BLaER1 (cell line): Measurements from ENCODE around the gene LMTK3.

Source experiments
- H3K27ac ChIP-seq: shearing (Covaris generic); formaldehyde crosslinking; 2 replicates; pipeline ENCODE4 v1.8.1; 2022
- H3K27me3 ChIP-seq: shearing (Covaris generic); formaldehyde crosslinking; 2 replicates; pipeline ENCODE4 v1.8.1; 2022
- H3K36me3 ChIP-seq: shearing (Covaris generic); formaldehyde crosslinking; 2 replicates; pipeline ENCODE4 v1.8.1; 2022
- H3K4me1 ChIP-seq: shearing (Covaris generic); formaldehyde crosslinking; 2 replicates; pipeline ENCODE4 v1.8.1; 2022
- H3K4me2 ChIP-seq: shearing (Covaris generic); formaldehyde crosslinking; 2 replicates; pipeline ENCODE4 v1.8.1; 2022
- H3K4me3 ChIP-seq: shearing (Covaris generic); formaldehyde crosslinking; 2 replicates; pipeline ENCODE4 v1.8.1; 2022
- H3K9ac ChIP-seq: shearing (Covaris generic); formaldehyde crosslinking; 2 replicates; pipeline ENCODE4 v1.8.1; 2022
- H3K9me3 ChIP-seq: shearing (Covaris generic); formaldehyde crosslinking; 2 replicates; pipeline ENCODE4 v1.8.1; 2022
- H4K20me1 ChIP-seq: shearing (Covaris generic); formaldehyde crosslinking; 2 replicates; pipeline ENCODE4 v1.8.1; 2022
- Cebpa-rat ChIP-seq: shearing (Covaris generic); IDR thresholded peaks from 2 replicates; pipeline ENCODE4 v1.8.1; 2022

The LMTK3 gene

DNA sequence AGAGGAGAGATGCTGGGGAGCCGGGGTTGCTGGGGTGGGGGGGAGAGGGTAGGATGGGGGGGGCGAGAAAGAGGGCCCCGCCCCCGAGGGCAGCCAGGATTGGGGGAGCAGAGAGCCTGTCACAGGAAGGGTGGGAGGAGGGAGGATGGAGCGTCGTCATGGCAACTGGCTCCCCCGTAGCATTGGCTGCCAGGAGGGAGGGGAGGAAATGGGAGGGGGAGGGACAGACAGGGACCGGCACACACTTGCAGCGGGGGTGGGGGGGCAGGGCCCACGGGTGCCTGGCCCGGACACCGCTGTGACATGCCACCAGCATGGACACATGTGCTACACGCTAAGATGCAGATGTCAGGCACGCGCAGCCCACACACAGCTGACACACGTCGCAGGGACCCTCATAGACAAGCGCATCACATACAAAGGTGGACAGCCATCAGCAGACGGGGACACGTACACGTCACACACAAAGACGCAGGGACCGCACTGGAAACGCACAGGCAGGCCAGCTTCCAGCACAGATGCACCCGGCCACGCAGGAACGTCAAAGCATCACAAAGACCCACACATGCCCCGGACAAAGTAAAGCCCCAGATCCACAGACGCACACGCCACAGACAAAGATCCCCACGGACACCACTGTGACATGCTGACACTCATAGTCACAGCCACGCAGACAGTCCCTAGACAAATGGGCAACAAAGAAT lies at the start of gene LMTK3:
LMTK3 (minus strand) TSS at position 36 of the 704 bp plus-strand sequence. CDS start 259 bp downstream, outside the sequence.
- H3K4me1 ChIP-seq, result peaks cover 39% of the 10 kb centered on the region
- H4K20me1 ChIP-seq, result no peaks in the 10 kb centered on the region
- peak within 1 kb of the TSS; percentile 62 for H3K4me3 ChIP-seq
- H3K36me3 ChIP-seq, result no peaks in the 10 kb centered on the region; the same call in 1 of the 2 replicates
- H3K9ac ChIP-seq, result no peak within 1 kb of the TSS
- no peak within 1 kb of the TSS for H3K27ac ChIP-seq
- H3K9me3 ChIP-seq, result no peaks in the 10 kb centered on the region
- TF ChIP-seq Cebpa-rat, result no peak
- peaks cover 17% of the 10 kb centered on the region; the same call in 1 of the 2 replicates for H3K27me3 ChIP-seq
- H3K4me2 ChIP-seq, result peak within 1 kb of the TSS; percentile 83

- Histone ChIP-seq H3K9me3 (no peaks in the 10 kb centered on the region), H3K27ac (no peak overlapping the region), H3K9ac (no peak overlapping the region), H3K4me3 (no peak overlapping the region), H3K4me1 (peaks cover 31% of the 10 kb centered on the region), H4K20me1 (no peaks in the 10 kb centered on the region), H3K36me3 (no peaks in the 10 kb centered on the region), H3K27me3 (no peaks in the 10 kb centered on the region), H3K4me2 (no peak overlapping the region)
- TF ChIP-seq Cebpa-rat, result no peak
Measured at GRCh38 chr19:48561412-48561811, 49.8 kb upstream of the LMTK3 start.

- no peak overlapping the region for H3K4me2 ChIP-seq
- no peaks in the 10 kb centered on the region for H3K36me3 ChIP-seq
- H3K9me3 ChIP-seq, result no peaks in the 10 kb centered on the region
- H4K20me1 ChIP-seq, result no peaks in the 10 kb centered on the region
- H3K27me3 ChIP-seq, result no peaks in the 10 kb centered on the region
- H3K4me1 ChIP-seq, result peaks cover 31% of the 10 kb centered on the region
- H3K27ac ChIP-seq, result no peak overlapping the region
- H3K9ac ChIP-seq, result no peak overlapping the region
- no peak for TF ChIP-seq Cebpa-rat
- H3K4me3 ChIP-seq, result no peak overlapping the region
Measured at GRCh38 chr19:48560095-48560530, 48.5 kb upstream of the LMTK3 start.

GRCh38 chr19:48558018-48558684 lies 46.5 kb upstream of the LMTK3 start:
- H3K36me3 ChIP-seq, result no peaks in the 10 kb centered on the region
- H3K27me3 ChIP-seq, result no peaks in the 10 kb centered on the region
- H3K9ac ChIP-seq, result no peak overlapping the region
- TF ChIP-seq Cebpa-rat, result no peak
- H3K27ac ChIP-seq, result no peak overlapping the region
- peak overlapping the region; percentile 53 for H3K4me2 ChIP-seq
- no peaks in the 10 kb centered on the region for H4K20me1 ChIP-seq
- H3K9me3 ChIP-seq, result no peaks in the 10 kb centered on the region
- H3K4me3 ChIP-seq, result no peak overlapping the region
- H3K4me1 ChIP-seq, result peaks cover 13% of the 10 kb centered on the region

- no peaks in the 10 kb centered on the region for H3K27me3 ChIP-seq
- peaks cover 12% of the 10 kb centered on the region for H3K4me1 ChIP-seq
- H3K36me3 ChIP-seq, result no peaks in the 10 kb centered on the region
- no peak overlapping the region for H3K4me2 ChIP-seq
- no peaks in the 10 kb centered on the region for H3K9me3 ChIP-seq
- no peaks in the 10 kb centered on the region for H4K20me1 ChIP-seq
- no peak overlapping the region for H3K4me3 ChIP-seq
- no peak for TF ChIP-seq Cebpa-rat
- H3K9ac ChIP-seq, result no peak overlapping the region
- no peak overlapping the region for H3K27ac ChIP-seq
Measured at GRCh38 chr19:48556825-48557224, 45.2 kb upstream of the LMTK3 start.

DNA sequence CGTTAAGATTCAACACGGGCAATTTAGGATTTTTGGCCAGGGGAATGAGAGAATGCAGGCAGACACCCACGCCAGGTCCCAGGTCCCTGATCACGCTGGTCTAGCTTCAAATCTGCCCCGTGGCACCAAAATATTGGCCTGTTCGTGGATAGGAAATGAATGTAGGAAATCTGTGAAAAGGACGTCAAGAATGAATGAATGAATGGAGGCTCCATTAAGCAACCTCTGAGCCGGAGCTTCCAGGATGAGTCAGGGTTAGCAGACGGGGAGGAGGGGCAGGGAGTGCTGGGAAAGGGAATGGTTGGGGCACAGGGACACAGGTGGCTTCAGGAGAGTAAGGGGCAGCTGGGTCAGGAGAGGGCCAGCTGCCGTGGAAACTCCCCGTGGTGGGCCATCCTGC lies 44.5 kb upstream of the LMTK3 start:
- no peak overlapping the region for H3K4me3 ChIP-seq
- no peak overlapping the region for H3K27ac ChIP-seq
- H4K20me1 ChIP-seq, result no peaks in the 10 kb centered on the region
- no peak for TF ChIP-seq Cebpa-rat
- H3K27me3 ChIP-seq, result no peaks in the 10 kb centered on the region
- no peaks in the 10 kb centered on the region for H3K36me3 ChIP-seq
- H3K4me2 ChIP-seq, result no peak overlapping the region
- peaks cover 12% of the 10 kb centered on the region for H3K4me1 ChIP-seq
- no peak overlapping the region for H3K9ac ChIP-seq
- no peaks in the 10 kb centered on the region for H3K9me3 ChIP-seq

- H3K4me3 ChIP-seq, result no peak overlapping the region
- TF ChIP-seq Cebpa-rat, result no peak
- H3K27me3 ChIP-seq, result no peaks in the 10 kb centered on the region
- no peaks in the 10 kb centered on the region for H3K36me3 ChIP-seq
- H3K4me1 ChIP-seq, result peaks cover 12% of the 10 kb centered on the region
- H4K20me1 ChIP-seq, result no peaks in the 10 kb centered on the region
- no peak overlapping the region for H3K4me2 ChIP-seq
- no peak overlapping the region for H3K9ac ChIP-seq
- no peaks in the 10 kb centered on the region for H3K9me3 ChIP-seq
- no peak overlapping the region for H3K27ac ChIP-seq
Measured at GRCh38 chr19:48554385-48555091, 42.9 kb upstream of the LMTK3 start.

GRCh38 chr19:48553676-48554384 lies 42.2 kb upstream of the LMTK3 start:
- H3K4me2 ChIP-seq, result no peak overlapping the region
- H3K4me3 ChIP-seq, result no peak overlapping the region
- no peaks in the 10 kb centered on the region for H3K27me3 ChIP-seq
- H3K4me1 ChIP-seq, result peaks cover 9% of the 10 kb centered on the region
- no peak overlapping the region for H3K9ac ChIP-seq
- no peaks in the 10 kb centered on the region for H3K36me3 ChIP-seq
- TF ChIP-seq Cebpa-rat, result no peak
- no peaks in the 10 kb centered on the region for H3K9me3 ChIP-seq
- no peaks in the 10 kb centered on the region for H4K20me1 ChIP-seq
- H3K27ac ChIP-seq, result no peak overlapping the region

GRCh38 chr19:48552406-48553322 lies 41.0 kb upstream of the LMTK3 start:
- Histone ChIP-seq H4K20me1 (no peaks in the 10 kb centered on the region), H3K9ac (no peak overlapping the region), H3K9me3 (no peaks in the 10 kb centered on the region), H3K4me1 (no peaks in the 10 kb centered on the region), H3K4me2 (no peak overlapping the region), H3K36me3 (no peaks in the 10 kb centered on the region), H3K4me3 (no peak overlapping the region), H3K27ac (no peak overlapping the region), H3K27me3 (no peaks in the 10 kb centered on the region)
- no peak for TF ChIP-seq Cebpa-rat
